HL-60/S4 treated with retinoic acid at 250 ng/mL for 4 days and 3 days (cell line): Measurements from ENCODE around the gene FGD3.
"Not testable (repeated sequence)": the region's sequence is repeated elsewhere in the genome, so short reads cannot be mapped to it uniquely, and the experiment has no call there.

Source experiments
- in situ Hi-C: fragments of 300-500 bp; cut with MboI; formaldehyde crosslinking; loops from 2 replicates; pipeline ENCODE4 v1.7.0; 2022; ENCODE audit warnings: low sequenced_read_pairs

The FGD3 gene

DNA sequence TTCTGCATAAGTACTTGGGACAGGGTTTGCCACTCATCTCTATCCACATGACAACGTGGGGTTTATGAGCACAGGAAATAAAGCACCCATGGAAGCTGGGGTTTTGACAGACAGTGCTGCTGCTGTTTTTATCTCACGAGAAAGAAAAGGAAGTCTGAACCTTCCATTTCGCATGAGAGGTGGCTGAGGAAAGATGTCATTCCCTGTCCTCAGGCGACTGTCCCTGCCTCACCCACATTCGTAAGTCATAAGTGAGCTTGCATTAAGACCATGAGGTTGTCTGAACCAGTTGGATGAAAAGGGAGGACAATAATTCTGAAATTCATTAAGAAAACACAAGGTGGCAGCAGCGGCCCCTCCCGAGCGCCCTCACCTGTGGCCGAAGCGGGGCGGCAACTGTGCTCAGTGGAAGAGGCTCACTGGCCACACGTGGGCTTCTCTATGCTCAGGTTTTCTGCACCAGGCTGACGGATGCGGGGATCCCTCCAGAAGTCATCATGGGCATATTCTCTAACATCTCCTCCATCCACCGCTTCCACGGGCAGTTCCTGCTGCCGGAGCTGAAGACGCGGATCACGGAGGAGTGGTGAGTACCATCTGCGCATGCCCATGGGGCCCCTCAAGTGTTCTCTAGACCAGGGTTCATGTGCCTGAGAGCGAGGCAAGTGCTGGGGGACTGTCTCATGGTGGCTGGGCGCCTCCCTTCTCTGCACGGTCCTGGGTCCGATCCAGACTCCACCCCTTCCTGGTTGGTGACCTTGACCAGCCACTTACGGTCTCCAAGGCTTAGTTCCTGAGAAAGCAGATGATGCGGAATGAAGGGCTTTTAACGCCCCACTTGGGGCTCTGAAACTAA, 56.5 kb downstream of the FGD3 start:
- in situ Hi-C loops: no loop called here

DNA sequence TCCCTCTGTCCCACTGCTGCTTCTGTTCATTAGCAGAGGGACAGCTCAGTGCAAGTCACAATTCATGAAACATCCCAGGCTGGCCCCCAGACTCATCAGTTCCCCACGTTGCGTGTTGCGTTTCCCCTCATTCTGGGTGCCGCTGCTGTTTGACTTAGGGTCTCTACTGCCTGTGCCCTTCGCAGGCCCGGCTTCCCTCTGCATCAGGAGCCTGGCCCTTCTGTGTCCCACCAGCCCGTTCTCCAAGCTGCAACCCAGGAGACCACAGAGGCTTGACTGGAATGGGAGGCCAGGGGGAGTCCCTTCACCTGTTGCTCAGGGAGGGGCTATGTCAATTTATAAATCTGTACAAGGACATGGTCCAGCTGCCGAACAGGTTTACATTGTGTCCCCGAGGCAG, 57.2 kb downstream of the FGD3 start:
- in situ Hi-C loops: no loop called here

DNA sequence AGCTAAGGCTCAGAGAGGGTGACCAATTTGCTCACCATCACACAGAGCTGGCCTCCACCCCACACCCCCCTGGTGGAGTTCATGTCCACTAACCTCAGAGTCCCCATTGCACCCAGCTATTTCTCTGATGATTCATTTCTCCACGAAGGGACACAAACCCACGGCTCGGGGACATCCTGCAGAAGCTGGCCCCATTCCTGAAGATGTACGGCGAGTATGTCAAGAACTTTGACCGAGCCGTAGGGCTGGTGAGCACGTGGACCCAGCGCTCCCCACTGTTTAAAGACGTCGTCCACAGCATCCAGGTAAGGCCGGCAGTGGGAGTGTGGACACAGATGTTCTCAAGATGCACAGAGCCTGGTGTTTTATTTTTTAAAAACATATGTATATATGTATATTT, 58.6 kb downstream of the FGD3 start:
- in situ Hi-C loops: no loop called here

DNA sequence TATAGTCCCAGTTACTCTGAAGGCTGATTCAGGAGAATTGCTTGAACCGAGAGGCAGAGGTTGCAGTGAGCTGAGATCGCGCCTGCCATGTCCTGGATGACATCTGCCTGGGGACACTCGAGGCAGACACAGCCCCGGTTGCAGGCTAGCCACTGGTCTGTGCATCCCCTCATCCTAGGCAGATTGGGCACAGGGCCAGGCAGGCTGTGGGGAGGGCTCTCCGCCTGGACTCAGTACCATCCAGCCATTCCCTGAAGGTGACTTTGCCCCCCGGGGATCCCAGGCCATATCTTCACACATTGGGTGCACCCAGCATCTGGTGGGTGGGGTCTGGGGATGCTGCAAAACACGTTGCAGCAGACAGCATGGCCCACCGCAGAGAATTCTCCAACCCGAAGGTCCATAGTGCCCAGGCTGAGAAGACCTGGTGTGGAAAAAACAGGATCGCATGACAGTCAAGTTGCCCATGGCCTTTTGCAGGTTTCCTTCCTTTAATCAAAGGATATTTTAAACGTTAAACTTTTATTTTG, 60.3 kb downstream of the FGD3 start:
- in situ Hi-C loops: no loop called here

DNA sequence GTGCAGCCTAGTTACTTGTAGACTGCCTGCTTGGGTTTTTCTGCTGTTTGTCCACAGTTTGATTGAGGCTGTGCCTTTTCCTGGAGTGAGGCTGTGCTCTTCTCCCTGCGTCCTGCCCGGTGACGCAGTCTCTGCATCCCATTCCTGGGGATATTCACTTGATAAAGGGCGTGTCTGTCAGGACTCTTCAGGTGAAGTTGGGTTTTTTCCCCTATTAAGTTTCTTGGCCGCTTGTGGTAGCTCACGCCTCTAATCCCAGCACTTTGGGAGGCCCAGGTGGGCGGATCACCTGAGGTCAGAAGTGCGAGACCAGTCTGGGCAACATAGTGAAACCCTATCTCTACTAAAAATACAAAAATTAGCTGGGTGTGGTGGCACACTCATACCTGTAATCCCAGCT, 61.1 kb downstream of the FGD3 start:
- in situ Hi-C loops: no loop called here

DNA sequence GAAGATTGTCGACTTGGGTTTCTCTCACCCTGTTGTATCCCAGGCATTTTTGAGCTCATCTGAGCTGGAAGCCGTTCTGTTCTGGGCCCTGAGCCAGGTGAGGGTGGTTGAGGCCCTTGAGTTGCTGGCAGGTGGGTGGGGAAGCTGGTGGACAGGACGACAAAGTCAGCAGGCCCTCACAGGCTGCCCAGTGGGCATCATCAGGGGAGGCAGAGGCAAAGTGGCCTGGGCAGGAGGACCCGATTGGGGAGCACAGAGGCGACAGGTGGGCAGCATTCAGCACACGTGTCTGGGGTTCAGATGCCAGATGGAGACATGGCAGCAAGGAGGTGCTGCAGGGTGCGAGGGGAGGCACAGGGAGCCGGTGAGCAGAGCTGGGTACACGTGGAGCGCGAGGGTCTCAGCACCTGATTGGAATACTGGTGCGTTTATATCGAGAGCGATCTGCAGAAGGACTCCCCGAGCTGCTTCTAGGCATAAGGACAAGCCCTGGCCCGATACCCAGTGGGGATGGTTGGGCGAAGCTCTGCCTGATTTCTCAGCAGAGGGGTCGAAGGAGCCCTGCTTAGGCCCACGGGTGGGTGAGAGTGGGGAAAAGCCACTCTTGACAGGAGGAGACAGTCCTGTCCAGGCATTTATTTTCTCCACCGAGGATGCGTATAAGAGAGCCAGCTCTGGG, 62.2 kb downstream of the FGD3 start:
- in situ Hi-C loops: no loop called here

DNA sequence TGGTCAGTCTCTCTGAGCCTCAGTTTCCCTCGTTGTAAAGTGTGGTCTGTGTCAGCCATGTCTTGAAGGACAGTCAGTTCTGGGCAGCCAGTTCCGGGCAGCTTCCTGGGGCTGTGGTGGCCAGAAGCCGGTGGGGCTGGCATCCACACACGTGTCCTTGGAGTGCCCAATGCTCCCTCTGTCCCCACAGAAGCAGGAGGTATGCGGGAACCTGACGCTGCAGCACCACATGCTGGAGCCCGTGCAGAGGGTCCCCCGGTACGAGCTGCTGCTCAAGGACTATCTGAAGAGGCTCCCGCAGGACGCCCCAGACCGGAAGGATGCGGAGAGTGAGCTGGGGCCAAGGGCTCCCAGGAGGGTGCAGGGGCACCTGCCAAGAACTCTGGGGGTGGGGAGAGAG, 62.7 kb downstream of the FGD3 start:
- in situ Hi-C loops: no loop called here

DNA sequence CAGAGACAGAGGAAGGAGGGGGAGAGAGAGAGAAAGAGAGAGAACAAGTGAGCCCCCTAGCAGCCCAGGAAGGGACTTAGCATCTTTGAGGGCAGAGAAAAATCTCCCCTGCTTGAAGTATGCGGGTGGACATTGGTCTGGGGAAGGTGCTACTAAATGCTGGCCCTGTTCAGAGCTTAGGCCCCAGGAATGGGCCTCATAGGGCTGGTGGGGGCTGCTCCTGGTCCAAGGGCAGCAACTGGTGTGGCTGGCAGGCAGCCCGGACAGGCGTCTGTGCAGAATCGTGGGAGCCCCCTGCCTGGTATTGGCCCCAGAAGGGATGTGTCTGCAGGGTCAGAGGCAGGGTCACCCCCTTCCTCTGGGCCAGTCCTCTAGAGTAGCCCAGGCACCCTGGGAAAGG, 63.4 kb downstream of the FGD3 start:
- in situ Hi-C loops: no loop called here

DNA sequence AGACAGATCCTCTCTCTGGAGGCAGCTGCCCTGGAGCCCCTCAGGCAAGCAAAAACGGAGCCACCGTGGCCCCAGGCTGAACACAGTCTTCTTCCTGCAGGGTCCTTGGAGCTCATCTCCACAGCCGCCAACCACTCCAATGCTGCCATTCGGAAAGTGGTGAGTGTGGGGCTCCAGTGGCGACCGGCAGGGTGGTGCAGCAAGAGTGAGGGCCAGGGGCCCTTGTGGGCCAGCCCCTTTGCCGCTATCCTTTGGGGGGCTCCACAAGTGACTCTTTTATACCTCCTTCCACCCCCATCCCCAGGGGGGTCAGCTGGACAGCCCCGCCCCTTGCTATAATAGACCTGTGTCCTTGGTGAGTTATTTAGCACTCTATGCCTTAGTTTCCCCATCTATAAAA, 63.8 kb downstream of the FGD3 start:
- in situ Hi-C loops: no loop called here

DNA sequence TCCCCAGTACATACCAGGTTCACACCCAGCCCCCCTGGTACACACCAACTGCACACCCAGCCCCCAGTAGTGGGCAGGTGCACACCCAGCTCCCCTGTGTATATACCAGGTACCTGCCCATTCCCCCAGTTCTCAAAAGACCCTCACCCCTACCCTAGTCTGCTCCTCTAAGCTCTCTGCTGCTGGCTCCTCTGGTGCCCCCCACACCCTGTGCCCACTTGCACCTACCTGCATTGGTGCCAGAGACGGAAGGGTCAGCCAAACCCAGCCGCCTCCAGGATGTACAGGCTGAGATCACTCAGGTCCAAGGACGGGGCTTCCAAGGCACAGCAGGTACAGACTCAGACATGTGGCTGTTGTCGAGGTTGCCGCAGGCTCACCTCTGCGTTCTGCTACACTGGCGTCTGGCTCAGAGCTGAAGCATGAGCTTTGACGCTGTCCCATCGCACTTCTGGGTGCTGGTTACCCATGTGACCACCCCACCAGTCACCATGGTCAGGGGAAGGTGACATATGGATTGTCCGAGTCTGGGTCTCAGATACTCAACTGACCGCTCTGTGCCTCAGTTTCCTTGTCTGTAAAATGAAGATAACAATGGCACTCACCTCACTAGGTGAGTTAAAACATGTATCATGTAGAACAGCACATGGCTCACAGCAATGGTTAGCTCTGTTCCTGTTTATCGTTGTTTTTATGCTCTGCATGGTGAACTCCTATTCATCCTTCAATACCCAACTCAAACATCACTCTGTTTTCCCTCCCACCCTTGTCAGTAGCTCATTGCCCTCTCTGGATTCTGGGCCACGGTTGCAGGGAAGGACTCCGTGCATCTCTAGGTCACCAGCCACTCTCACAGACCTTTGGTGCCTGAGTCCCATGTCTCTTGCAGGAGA, 65.9 kb downstream of the FGD3 start:
- in situ Hi-C loops: no loop called here

DNA sequence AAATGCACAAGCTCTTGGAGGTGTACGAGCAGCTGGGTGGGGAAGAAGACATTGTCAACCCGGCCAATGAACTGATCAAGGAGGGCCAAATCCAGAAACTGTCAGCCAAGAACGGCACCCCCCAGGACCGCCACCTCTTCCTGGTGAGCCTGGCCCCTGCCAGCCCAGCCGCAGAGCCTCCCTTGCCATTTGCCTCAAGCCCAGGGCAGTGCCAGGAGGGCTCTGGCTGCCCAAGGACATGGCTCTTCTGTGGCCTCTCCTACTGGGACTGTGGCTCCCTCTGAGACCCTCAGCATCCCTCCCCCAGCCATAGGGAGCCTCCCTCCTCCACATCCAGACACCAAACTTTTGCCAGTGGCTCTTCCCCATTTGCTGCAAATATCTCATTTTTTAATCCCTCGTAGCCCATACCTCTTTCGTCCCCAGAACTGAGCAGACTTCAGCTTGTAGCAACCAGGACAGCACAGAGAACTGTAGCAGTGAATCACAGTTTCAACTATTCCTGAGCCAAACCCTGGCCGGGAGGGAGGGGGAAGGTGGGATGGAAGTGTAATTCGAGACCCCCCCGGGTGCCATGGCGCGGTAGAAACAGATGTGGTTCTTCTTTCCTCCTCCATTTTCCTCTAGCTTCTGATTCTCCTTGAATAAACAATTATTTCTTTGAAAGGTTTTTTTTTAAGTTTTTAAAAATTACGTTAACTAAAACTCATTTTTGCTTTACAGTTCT, 66.7 kb downstream of the FGD3 start:
- in situ Hi-C loops: no loop called here

DNA sequence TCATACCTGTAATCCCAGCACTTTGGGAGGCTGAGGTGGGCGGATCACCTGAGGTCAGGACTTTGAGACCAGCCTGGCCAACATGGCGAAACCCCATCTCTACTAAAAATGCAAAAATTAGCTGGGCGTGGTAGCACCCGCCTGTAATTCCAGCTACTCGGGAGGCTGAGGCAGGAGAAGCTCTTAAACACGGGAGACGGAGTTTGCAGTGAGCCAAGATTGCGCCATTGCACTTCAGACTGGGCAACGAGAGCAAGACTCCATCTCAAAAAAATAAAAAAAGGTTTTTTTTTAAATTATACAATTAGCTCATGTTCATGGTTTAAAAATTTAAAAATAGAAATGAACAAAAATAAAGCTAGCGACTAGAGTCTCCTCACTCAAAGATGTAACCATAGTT, 67.9 kb downstream of the FGD3 start:
- in situ Hi-C loops: not testable (repeated sequence)

DNA sequence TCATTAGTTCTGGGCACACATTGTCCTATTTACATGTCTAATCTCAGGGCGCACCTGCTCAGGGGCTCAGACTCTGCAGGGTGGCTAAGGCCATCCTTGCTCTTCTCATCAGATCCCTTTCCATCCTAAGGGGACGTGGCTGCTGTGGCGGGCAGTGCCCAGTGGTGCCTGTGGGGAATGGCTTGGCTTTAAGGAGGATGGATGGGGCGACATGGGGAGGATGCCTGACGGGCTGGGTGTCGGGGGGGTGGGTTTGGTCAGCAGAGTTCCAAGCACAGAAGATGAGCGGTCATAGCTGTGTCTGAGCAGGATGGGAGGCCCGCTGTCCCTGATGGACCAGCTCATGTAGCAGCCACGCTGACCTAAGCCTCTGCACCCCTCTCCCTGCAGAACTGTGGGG, 70.3 kb downstream of the FGD3 start:
- in situ Hi-C loops: no loop called here

DNA sequence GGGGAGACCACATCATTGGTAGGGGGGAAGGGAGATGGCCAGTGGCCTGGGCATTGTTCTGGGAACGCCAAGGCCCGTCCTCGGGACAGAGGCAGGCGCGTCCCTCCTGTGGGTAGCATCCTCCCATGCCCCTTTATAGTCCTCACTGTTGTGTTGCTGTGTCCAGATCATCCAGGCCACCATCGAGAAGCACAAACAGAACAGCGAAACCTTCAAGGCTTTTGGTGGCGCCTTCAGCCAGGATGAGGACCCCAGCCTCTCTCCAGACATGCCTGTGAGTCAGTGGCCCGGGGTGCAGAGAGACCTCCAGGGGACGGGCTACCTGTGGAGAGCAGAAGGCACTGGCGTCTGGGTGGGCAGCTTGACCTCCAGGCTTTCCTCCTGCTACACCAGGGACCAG, 72.8 kb downstream of the FGD3 start:
- in situ Hi-C loops: no loop called here

DNA sequence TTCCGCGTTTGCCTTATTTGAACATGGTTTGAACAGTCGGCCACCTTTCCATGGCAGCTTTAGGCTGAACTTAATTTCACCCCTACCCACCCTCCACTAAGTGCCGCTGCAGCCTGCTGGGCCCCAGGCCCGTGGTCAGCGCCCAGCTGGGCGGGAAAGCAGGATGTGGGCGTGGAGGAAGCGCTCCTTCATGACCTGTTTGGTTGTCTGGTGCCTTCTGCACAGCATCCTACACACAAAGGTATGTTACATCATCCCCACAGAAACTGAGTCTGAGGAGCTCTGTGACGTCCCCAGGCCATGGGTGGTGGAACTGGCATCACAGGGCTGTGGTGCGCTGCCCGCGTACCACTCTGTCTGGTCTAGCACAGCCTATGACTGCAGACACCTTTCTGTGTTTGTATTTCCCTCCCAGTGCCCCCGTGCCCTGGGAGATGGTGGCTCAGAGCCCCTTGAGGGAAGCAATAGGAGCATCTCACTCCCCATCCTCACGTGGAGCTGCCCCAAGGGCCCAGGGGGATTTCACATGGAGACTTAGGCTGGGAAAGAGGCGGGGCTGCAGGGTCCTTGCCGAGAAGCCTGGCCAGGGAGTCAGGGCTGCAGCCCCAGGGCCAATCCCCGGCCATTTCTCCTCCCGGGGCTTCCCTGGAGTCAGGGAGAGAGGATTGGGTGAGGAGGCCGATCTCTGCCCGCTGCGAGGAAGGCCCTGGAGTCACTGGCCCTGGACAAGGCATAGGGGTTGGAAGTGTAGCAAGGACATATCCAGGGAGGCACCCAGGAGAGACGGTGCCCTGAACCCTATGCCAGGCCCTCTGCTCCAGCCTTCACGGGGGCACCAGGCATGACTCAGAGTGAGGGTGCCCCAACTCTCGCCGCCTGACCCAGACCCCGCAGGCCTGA, 73.7 kb downstream of the FGD3 start:
- in situ Hi-C loops: no loop called here

DNA sequence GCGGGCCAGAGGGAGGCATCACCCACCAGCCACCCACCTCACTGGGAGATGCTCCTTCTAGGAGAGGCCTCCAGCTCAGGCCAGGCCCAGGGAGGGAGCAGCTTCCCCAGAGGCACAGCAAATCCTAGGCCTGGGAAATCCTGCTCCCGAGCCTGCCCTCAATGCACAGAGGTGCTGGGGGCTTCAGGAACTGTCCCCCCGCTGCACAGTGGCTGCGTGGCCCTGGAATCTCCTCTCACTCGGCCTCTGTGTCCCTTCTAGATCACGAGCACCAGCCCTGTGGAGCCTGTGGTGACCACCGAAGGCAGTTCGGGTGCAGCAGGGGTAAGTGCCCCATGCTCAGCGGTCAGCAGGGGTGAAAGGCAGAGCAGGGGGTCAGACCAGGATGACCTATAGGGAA, 74.7 kb downstream of the FGD3 start:
- in situ Hi-C loops: no loop called here

DNA sequence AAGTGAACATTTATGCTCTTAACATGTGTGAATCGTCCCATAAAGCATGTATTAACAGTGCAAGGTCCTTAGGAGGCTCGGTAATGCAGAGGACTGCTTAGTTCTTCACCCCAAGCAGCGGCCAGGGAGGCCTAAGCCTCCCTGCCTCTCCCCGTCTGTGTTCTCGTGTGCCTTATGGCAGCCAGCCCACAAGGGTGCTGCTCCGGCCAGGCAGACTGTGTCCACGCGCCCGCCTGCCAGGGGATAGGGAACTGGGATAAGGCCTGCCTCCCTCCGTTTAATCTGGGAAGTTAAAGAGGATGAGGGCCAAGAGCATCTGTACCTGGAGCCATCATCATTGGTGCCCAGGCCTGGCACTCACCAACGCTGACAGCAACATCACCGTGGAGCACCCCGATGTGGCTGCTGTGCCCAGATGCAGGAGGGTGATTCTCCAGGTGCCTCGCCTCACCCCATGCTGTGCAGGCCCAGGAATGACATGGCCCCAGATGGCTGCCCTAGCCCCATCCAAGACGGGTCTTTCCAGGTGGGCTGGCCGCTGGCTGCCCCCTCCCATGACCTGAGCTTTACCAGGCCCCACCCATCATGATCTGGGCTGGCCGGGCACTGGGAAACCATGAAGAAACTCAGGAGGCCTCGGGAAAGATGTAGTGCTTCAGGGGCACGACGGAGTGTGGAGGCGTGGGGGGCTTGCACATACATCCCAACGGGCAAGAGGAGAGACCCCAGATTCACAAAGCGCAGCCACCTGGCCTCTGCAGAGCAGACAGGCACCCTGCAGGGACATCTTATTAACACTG, 75.6 kb downstream of the FGD3 start:
- in situ Hi-C loops: no loop called here

DNA sequence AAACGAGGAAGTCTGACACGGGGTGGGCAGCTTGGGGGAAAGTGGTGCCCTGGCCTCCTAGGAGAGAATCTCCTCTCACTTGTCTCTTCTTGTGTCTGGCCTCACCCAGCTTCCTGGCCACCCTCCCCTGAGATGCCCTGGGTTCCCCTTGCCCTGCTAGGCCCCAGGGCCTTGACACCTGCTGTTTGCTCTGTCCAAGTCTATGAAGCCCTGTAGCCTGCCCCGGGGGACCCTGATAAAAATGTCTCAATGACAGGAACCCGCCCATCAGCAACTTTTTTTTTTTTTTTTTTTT, 76.1 kb downstream of the FGD3 start:
- in situ Hi-C loops: no loop called here

DNA sequence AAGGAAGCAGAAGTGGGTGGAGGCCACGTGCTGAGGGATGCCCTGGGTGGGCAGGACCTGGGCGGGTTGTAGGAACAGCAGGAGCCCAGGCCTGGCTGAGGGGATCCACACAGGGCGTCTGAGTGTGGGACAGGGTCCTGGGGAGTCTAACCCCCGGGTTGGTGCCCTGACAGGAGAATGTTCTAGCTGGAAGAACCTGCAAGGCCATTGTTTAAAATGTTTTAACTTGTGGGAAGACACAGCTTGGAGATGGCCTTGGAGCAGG, 77.3 kb downstream of the FGD3 start:
- in situ Hi-C loops: no loop called here
